ENCODE data around the gene FSIP1. TPM values are rescaled to one million over a fixed set of nuclear protein-coding genes. Genes with fewer than 3 reads are reported as not detected.

FSIP1 gene
- polyA plus RNA-seq, 1 experiment: 0.22 TPM

DNA sequence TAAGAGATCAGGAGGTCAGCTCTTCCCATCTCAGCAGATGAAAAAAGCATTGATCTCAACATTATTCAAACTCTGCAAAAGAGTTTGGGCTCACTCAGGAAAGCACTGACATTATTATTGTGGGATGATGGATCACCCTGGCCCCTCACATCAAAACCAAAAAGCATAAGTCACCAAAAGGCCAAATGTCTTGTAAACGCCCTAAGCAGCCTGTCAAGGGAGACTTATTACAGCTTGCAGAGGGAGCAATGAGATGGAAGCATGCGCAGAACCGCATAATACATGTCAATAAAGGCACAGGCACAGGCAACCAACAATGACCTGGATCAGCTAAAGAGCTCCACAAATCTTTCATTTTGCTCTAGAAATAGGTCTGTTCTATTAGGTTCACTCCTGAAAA, 4.6 kb downstream of the FSIP1 start:
- DNase-seq (ENCODE audit: low read depth): no peak
- CTCF ChIA-PET: interaction anchor here (0.6 to 1.3 kb wide), 3 partner anchors 20 to 795 kb away, joined by 3 to 5 read pairs (median 4); no protein-coding TSS in a partner anchor
- no peaks in the 10 kb centered on the region for H3K36me3 ChIP-seq (ENCODE audit: control insufficient read depth, insufficient read depth, low read length)
- POLR2A ChIA-PET: no interaction called here
- H3K27me3 ChIP-seq (ENCODE audit: control insufficient read depth, insufficient read depth, low read length): no peaks in the 10 kb centered on the region
- TF ChIP-seq, protein P1, sequence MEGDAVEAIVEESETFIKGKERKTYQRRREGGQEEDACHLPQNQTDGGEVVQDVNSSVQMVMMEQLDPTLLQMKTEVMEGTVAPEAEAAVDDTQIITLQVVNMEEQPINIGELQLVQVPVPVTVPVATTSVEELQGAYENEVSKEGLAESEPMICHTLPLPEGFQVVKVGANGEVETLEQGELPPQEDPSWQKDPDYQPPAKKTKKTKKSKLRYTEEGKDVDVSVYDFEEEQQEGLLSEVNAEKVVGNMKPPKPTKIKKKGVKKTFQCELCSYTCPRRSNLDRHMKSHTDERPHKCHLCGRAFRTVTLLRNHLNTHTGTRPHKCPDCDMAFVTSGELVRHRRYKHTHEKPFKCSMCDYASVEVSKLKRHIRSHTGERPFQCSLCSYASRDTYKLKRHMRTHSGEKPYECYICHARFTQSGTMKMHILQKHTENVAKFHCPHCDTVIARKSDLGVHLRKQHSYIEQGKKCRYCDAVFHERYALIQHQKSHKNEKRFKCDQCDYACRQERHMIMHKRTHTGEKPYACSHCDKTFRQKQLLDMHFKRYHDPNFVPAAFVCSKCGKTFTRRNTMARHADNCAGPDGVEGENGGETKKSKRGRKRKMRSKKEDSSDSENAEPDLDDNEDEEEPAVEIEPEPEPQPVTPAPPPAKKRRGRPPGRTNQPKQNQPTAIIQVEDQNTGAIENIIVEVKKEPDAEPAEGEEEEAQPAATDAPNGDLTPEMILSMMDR (IDR thresholded peaks at IDR 0.05; ENCODE audit: insufficient read depth, low read depth, low read length): no peak
- H3K4me3 ChIP-seq (ENCODE audit: low read depth, low read length): no peak overlapping the region

DNA sequence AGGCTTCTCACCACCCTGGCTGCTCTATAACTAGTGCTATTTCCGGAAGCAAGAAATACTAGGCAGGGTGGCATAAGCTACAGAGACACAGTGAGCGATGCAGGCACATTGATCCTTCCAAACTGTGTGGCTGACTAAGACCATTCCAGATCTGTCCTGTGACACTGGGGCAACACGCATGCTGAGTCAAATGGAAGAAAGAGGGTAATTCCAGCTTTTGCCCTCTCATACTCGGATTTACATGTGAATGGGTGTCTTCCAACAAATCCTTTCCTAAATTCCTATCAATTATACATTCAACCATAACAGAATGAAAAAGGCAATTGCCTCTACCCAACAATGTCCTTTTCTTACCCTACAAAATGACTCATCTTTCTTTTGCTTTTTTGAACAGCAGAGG, 5.1 kb downstream of the FSIP1 start:
- no peak for DNase-seq (ENCODE audit: low read depth)
- CTCF ChIA-PET: interaction anchor here (1.2 to 1.3 kb wide), 2 partner anchors 20 to 91 kb away, joined by 4 to 5 read pairs; no protein-coding TSS in a partner anchor

DNA sequence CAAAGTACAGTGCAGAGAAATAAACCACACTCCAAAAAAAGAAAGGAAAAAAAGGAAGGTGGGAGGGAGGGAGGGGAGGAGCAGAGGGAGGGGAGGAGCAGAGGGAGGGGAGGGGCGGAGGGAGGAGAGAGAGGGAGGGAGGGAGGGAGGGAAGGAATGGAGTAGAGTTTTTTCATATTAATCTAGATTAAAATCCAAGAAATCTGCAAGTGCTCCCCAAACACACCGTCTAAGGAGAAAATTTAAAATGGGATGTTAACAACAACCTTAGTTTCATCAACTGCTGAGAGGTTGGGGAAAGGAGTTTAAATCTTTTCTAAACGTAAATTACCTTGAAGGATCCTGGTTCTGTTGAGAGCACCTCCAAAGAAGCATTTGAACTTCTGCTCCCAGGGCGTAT, 6.6 kb downstream of the FSIP1 start:
- CTCF ChIA-PET: no interaction called here
- POLR2A ChIA-PET: no interaction called here
- Histone ChIP-seq H3K27me3 (ENCODE audit: control insufficient read depth, insufficient read depth, low read length) (no peaks in the 10 kb centered on the region), H3K36me3 (ENCODE audit: control insufficient read depth, insufficient read depth, low read length) (no peaks in the 10 kb centered on the region), H3K4me3 (ENCODE audit: low read depth, low read length) (no peak overlapping the region)
- no peak for DNase-seq (ENCODE audit: low read depth)
- TF ChIP-seq, protein P1 (IDR thresholded peaks at IDR 0.05; ENCODE audit: insufficient read depth, low read depth, low read length): no peak

More for the DNA sequence above, 5.1 kb downstream of the FSIP1 start:
- POLR2A ChIA-PET: interaction anchor here (0.5 kb wide), 1 partner anchor 145 kb away, joined by 3 read pairs; no protein-coding TSS in a partner anchor
- no peak overlapping the region for H3K4me3 ChIP-seq (ENCODE audit: low read depth, low read length)
- TF ChIP-seq, protein P1 (IDR thresholded peaks at IDR 0.05; ENCODE audit: insufficient read depth, low read depth, low read length): no peak
- no peaks in the 10 kb centered on the region for H3K36me3 ChIP-seq (ENCODE audit: control insufficient read depth, insufficient read depth, low read length)
- no peaks in the 10 kb centered on the region for H3K27me3 ChIP-seq (ENCODE audit: control insufficient read depth, insufficient read depth, low read length)

DNA sequence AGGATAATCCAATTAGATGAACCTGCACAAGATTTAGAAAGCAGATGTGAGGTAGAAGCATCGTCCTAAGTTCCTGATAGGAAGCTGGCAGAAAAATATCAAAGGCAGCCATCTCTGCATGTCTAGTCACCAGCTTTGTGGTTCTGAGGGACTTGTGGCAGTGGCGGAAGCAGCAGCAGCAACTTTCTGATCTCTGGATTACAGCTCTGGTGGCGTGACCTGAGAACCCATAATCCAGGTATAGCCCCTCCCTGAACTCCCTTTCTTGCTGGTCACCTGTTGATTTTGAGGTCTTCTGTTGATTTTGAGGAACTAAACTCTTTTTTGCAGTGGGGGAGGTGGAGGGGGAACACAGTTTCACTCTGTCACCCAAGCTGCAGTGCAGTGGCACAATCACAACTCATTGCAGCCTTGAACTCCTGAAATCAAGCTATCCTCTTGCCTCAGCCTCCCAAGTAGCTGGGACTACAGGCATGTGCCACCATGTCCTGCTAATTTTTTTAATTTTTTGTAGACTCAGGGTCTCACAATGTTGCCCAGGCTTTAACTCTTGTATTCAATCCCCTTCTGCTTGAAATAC, 7.9 kb downstream of the FSIP1 start:
- Histone ChIP-seq H3K36me3 (ENCODE audit: control insufficient read depth, insufficient read depth, low read length) (no peaks in the 10 kb centered on the region), H3K27me3 (ENCODE audit: control insufficient read depth, insufficient read depth, low read length) (no peaks in the 10 kb centered on the region), H3K4me3 (ENCODE audit: low read depth, low read length) (no peak overlapping the region)
- POLR2A ChIA-PET: no interaction called here
- DNase-seq (ENCODE audit: low read depth): no peak
- CTCF ChIA-PET: interaction anchor here (0.6 to 0.8 kb wide), 2 partner anchors 19 to 129 kb away, joined by 3 read pairs; no protein-coding TSS in a partner anchor
- TF ChIP-seq, protein P1 (IDR thresholded peaks at IDR 0.05; ENCODE audit: insufficient read depth, low read depth, low read length): no peak

DNA sequence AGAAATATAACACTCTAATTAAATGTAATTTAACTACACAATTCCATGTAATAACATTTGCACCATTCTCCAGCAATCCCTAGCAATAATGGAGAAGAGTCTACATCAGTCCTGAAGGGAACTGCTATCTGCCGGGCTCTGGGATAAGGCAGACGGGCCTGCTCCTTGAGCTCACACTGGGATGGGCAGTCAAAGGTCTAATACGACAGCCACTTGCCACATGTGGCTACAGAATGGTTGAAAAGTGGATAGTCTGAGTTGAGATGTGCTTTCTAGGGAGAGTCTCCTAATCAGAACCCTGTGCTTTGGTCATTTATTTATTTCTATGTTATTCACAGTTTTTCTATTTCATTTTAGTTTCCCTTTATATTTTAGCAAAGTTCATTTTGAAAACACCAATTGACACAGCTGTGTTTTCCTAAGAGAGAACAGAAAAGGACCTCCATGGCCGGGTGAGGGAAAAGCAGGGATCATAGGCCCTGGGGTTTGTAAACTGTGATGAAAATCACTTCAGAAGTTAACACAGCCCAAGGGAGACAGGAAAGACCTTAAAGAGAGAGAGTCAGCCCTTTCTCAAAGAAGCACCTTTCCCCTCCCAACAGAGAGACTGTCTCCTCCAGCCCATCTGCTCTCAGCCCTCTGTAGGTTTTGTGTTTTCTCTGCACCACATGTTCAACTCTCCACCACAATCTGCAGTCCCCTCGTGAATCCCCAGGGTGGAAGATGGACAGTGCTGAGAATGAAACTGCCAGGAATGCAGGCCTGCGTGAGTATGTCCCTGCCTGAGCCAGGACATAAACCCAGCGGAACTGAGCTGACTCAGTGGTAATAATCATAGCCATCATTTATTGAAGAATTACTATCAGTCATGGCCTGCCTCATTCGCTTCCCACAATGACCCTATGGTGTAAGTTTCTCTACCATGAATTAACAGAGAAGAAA, 11.6 kb downstream of the FSIP1 start:
- Histone ChIP-seq H3K27me3 (ENCODE audit: control insufficient read depth, insufficient read depth, low read length) (no peaks in the 10 kb centered on the region), H3K36me3 (ENCODE audit: control insufficient read depth, insufficient read depth, low read length) (no peaks in the 10 kb centered on the region), H3K4me3 (ENCODE audit: low read depth, low read length) (no peak overlapping the region)
- TF ChIP-seq, protein P1 (IDR thresholded peaks at IDR 0.05; ENCODE audit: insufficient read depth, low read depth, low read length): peak; percentile 9; the same call in 1 of the 2 replicates
- POLR2A ChIA-PET: interaction anchor here (1.0 kb wide), 1 partner anchor 18 kb away, joined by 3 read pairs; no protein-coding TSS in a partner anchor
- DNase-seq (ENCODE audit: low read depth): peak; percentile 79
- CTCF ChIA-PET: interaction anchor here (0.6 to 5.6 kb wide), 4 partner anchors 9 to 85 kb away, joined by 3 to 33 read pairs (median 8); no protein-coding TSS in a partner anchor

Data from BJ (cell line).